Activated naive CD8-positive, alpha-beta T cell treated with anti-CD3 and anti-CD28 coated beads for 36 hours (primary cell): ENCODE data around the gene CHKB. TPM values are rescaled to one million over a fixed set of nuclear protein-coding genes. Genes with fewer than 3 reads are reported as not detected.

ENCODE experiments used
- DNase-seq: peaks from one replicate; pipeline ENCODE4 v3.0.0; 2021
- H3K27ac Mint-ChIP-seq: one replicate; pipeline ENCODE4 v1.8.0; 2022; ENCODE audit warnings: mild to moderate bottlenecking, moderate library complexity, mixed read lengths
- H3K27me3 Mint-ChIP-seq: one replicate; pipeline ENCODE4 v1.8.0; 2022; ENCODE audit warnings: mild to moderate bottlenecking, mixed read lengths
- H3K36me3 Mint-ChIP-seq: one replicate; pipeline ENCODE4 v1.8.0; 2021; ENCODE audit warnings: mild to moderate bottlenecking, mixed read lengths
- H3K4me1 Mint-ChIP-seq: one replicate; pipeline ENCODE4 v1.8.0; 2021; ENCODE audit warnings: mixed read lengths
- H3K4me3 Mint-ChIP-seq: one replicate; pipeline ENCODE4 v1.8.0; 2022; ENCODE audit warnings: mild to moderate bottlenecking, moderate library complexity, mixed read lengths
- H3K9me3 Mint-ChIP-seq: one replicate; pipeline ENCODE4 v1.8.0; 2022; ENCODE audit warnings: mixed read lengths
- total RNA-seq, 2 experiments: library from RNA; stranded (reverse); gene quantifications; one replicate each; pipeline ENCODE4 v1.2.3, GENCODE V29; 2021

The CHKB gene
- total RNA-seq, 2 experiments from 2014 or later, result 57.3 to 60.3 TPM

GRCh38 chr22:50561401-50562358, 21.0 kb downstream of the CHKB start:
- no peak for DNase-seq
- Mint-ChIP-seq H3K9me3 (no peaks in the 10 kb centered on the region), H3K36me3 (no peaks in the 10 kb centered on the region), H3K27ac (peak overlapping the region; percentile 5), H3K27me3 (peaks cover 3% of the 10 kb centered on the region), H3K4me1 (peaks cover 11% of the 10 kb centered on the region), H3K4me3 (peak overlapping the region; percentile 6)

- H3K27me3 Mint-ChIP-seq, result peaks cover 3% of the 10 kb centered on the region
- H3K4me3 Mint-ChIP-seq, result no peak overlapping the region
- no peaks in the 10 kb centered on the region for H3K9me3 Mint-ChIP-seq
- no peaks in the 10 kb centered on the region for H3K36me3 Mint-ChIP-seq
- H3K27ac Mint-ChIP-seq, result no peak overlapping the region
- peaks cover 11% of the 10 kb centered on the region for H3K4me1 Mint-ChIP-seq
- DNase-seq, result no peak
These were observed 22.6 kb downstream of the CHKB start for GRCh38 chr22:50560034-50560433.

GRCh38 chr22:50556703-50557102, 25.9 kb downstream of the CHKB start:
- Mint-ChIP-seq H3K36me3 (no peaks in the 10 kb centered on the region), H3K27me3 (no peaks in the 10 kb centered on the region), H3K4me3 (no peak overlapping the region), H3K9me3 (no peaks in the 10 kb centered on the region), H3K4me1 (peaks cover 3% of the 10 kb centered on the region), H3K27ac (no peak overlapping the region)
- no peak for DNase-seq

DNA sequence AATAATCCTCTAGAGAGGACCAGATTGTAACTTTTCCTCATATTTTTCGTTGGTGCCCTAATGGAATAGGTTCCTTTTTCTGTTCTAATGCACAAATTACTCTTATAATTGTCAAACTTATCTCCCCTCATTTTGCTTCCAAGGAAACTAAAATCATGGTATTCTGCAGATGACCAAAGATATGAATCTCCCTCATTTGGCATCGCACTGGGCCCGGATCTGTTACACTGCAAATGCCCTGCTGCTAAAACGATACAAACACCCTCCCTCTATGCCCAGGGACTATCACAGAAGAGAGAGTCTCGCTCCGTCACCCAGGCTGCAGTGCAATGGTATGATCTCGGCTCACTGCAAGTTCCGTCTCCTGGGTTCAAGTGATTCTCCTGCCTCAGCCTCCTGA, 29.3 kb downstream of the CHKB start:
- H3K4me1 Mint-ChIP-seq, result peaks cover 11% of the 10 kb centered on the region
- peaks cover 11% of the 10 kb centered on the region for H3K36me3 Mint-ChIP-seq
- DNase-seq, result no peak
- H3K27ac Mint-ChIP-seq, result no peak overlapping the region
- no peak overlapping the region for H3K4me3 Mint-ChIP-seq
- H3K9me3 Mint-ChIP-seq, result no peaks in the 10 kb centered on the region
- H3K27me3 Mint-ChIP-seq, result no peaks in the 10 kb centered on the region

DNA sequence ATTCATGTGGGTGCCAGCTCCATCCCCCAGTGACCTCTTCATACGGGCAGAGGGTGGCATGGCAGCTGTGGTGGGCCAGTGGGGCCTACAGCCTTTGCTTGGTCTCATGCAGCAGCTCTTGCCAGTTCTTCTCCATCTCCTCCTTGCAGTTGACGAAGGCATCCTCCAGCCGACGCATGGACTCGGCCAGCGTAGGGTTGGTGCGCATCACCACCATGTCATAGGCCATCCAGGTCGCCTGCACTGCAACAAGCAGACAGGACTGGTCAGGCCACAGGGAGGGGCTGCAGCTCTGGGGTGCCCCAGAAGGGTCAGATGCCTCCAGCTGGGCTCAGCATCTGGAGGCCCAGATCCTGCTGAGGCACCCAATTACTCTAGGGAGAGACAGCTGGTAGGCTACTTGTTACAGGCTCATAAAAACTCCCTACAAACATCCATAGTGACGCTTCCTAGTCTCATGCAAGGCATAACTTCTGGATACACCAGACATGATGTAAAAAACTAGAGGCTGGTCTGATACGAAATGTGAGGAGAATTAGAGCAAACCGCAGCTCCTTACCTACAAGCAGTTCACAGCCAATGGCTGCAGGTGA, 31.4 kb downstream of the CHKB start:
- H3K27me3 Mint-ChIP-seq, result no peaks in the 10 kb centered on the region
- no peak overlapping the region for H3K27ac Mint-ChIP-seq
- no peak for DNase-seq
- peaks cover 15% of the 10 kb centered on the region for H3K4me1 Mint-ChIP-seq
- H3K4me3 Mint-ChIP-seq, result no peak overlapping the region
- peaks cover 11% of the 10 kb centered on the region for H3K36me3 Mint-ChIP-seq
- H3K9me3 Mint-ChIP-seq, result no peaks in the 10 kb centered on the region

DNA sequence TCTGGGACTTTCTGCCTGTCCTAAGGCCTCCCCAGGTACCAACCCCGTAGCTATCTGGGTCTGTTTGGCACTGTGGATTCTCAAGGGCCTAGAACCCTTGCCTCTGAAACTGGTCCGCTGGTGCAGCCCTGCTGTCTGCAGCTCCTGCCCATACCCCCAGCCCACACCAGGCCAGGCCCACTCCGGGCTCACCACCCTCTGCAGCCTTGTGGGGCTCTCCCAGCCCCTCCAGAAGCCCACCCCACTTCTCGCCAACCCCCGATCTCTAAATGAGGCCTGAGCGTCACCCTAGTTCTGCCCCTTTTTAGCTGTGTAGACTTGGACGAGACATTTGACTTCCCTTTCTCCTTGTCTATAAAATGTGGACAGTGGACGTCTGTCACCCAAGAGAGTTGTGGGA, 32.3 kb downstream of the CHKB start:
- peaks cover 23% of the 10 kb centered on the region for H3K4me1 Mint-ChIP-seq
- no peaks in the 10 kb centered on the region for H3K9me3 Mint-ChIP-seq
- H3K27me3 Mint-ChIP-seq, result no peaks in the 10 kb centered on the region
- peak overlapping the region; percentile 68 for H3K27ac Mint-ChIP-seq
- DNase-seq, result no peak
- peak overlapping the region; percentile 82 for H3K4me3 Mint-ChIP-seq
- peaks cover 11% of the 10 kb centered on the region for H3K36me3 Mint-ChIP-seq

DNA sequence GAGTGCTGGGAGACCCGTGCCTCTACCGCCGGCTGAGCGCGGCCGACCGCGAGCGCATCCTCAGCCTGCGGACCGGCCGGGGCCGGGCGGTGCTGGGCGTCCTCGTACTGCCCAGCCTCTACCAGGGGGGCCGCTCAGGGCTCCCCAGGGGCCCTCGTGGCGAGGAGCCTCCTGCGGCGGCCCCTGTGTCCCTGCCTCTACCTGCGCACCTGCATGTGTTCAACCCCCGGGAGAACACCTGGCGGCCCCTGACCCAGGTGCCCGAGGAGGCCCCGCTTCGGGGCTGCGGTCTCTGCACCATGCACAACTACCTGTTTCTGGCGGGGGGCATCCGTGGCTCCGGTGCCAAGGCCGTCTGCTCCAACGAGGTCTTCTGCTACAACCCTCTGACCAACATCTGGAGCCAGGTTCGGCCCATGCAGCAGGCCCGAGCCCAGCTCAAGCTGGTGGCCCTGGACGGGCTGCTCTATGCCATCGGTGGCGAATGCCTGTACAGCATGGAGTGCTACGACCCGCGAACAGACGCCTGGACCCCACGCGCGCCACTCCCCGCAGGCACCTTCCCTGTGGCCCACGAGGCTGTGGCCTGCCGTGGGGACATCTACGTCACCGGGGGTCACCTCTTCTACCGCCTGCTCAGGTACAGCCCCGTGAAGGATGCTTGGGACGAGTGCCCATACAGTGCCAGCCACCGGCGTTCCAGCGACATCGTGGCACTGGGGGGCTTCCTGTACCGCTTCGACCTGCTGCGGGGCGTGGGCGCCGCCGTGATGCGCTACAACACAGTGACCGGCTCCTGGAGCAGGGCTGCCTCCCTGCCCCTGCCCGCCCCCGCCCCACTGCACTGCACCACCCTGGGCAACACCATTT, 33.5 kb downstream of the CHKB start:
- Mint-ChIP-seq H3K36me3 (peaks cover 11% of the 10 kb centered on the region), H3K9me3 (no peaks in the 10 kb centered on the region), H3K4me3 (peak overlapping the region; percentile 82), H3K4me1 (peaks cover 35% of the 10 kb centered on the region), H3K27ac (peak overlapping the region; percentile 89), H3K27me3 (no peaks in the 10 kb centered on the region)
- DNase-seq, result no peak

GRCh38 chr22:50548040-50548920, 34.4 kb downstream of the CHKB start:
- DNase-seq, result peak; percentile 69
- no peaks in the 10 kb centered on the region for H3K9me3 Mint-ChIP-seq

DNA sequence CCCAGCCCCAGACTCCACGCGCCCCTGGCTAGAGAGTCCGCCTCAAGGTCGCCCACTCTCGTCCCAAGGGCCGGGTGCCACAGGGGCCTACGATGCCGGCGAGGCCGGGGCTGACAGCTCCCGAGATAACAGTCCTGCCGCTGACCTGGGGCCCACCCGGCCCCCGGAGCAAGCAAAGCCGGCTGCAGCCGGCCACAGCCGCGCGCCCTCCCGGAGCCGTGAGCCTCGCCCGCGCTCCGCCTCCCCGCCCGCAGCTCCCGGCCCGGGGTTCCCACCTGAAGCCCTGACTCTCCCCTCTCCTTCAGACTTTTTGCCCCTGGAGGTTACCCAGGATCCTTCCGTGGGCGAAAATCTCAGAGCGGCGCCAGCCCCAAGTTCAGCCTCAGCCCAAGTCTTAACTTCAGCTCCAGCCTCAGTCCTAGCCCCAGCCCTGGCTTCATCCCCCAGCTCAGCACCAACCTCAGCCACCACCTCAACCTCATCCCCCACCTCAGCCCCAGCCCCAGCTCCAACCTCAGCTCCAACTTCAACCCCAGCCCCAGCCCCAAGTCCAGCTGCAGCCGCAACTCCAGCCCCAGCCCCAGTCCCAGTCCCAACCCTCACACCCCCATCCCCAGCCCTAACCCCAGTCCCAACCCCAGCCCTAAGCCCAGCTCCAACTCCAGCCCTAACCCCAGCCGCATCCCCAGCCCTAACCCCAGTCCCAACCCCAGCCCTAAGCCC, 35.2 kb downstream of the CHKB start:
- Mint-ChIP-seq H3K4me3 (peak overlapping the region; percentile 81), H3K36me3 (peaks cover 14% of the 10 kb centered on the region), H3K27me3 (no peaks in the 10 kb centered on the region), H3K27ac (peak overlapping the region; percentile 86), H3K9me3 (peaks cover 2% of the 10 kb centered on the region), H3K4me1 (peaks cover 41% of the 10 kb centered on the region)
- DNase-seq, result no peak

More at GRCh38 chr22:50548040-50548920, 34.4 kb downstream of the CHKB start:
- peak overlapping the region; percentile 81 for H3K4me3 Mint-ChIP-seq
- peaks cover 11% of the 10 kb centered on the region for H3K36me3 Mint-ChIP-seq
- no peaks in the 10 kb centered on the region for H3K27me3 Mint-ChIP-seq
- H3K4me1 Mint-ChIP-seq, result peaks cover 38% of the 10 kb centered on the region
- H3K27ac Mint-ChIP-seq, result peak overlapping the region; percentile 84

DNA sequence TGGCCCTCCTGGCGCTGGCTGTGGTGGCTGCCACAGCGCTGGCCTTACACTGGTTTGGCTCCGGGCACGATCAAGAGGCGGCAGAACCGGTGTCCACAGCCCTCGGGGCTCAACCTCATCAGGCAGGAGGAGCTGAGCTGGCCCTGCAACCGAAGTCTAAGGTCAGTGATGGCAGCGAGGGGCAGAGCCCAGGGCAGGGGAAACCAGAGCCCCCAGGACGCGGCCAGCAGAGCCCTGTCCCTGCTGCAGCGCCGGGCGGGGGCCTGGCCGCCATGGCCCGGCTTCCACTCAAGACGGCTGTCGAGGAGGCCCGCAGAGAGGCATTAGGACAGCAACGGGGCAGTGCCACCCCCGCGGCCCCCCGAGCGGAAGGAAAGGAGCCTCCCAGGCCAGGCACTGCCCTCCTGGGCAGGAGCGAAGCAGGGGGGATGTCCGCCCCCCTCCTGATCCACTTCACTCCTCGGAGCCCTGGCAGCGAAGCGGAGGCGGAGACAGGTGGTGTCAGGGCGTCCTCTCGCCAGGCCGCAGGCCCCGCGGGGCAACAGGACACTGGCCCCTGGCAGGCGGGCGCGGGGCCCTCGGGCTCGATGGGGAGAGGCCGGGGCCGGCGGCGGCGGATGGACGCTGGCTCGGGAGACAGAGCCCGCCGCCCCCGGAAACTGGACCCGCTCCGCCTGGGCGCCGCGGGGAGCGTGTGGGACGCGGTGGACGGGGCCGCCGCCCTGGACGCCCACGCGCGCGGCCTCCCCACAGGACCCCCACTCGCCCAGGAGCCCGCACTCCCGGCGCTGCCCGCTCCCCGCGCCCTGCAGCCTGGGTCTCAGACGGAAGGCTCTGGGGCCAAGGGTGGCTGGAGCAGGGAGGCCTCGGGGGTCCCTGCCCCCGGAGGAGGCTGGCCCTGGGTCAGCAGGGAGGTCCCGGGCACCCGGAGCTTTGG, 36.1 kb downstream of the CHKB start:
- Mint-ChIP-seq H3K27ac (peak overlapping the region; percentile 89), H3K36me3 (peaks cover 21% of the 10 kb centered on the region), H3K27me3 (no peaks in the 10 kb centered on the region), H3K4me1 (peaks cover 49% of the 10 kb centered on the region), H3K9me3 (peaks cover 4% of the 10 kb centered on the region), H3K4me3 (peak overlapping the region; percentile 53)
- no peak for DNase-seq

- Mint-ChIP-seq H3K4me1 (peaks cover 56% of the 10 kb centered on the region), H3K4me3 (peak within 1 kb of the TSS; percentile 62), H3K36me3 (peaks cover 26% of the 10 kb centered on the region)
These were observed 36.9 kb downstream of the CHKB start, which contains the start of gene KLHDC7B for GRCh38 chr22:50545522-50546325. Gene KLHDC7B (plus strand): TSS chr22:50545899. CDS start chr22:50546244, 345 bp downstream.

GRCh38 chr22:50544746-50545253, 37.8 kb downstream of the CHKB start:
- Mint-ChIP-seq H3K9me3 (peaks cover 4% of the 10 kb centered on the region), H3K4me1 (peaks cover 54% of the 10 kb centered on the region), H3K4me3 (peak overlapping the region; percentile 48), H3K36me3 (peaks cover 22% of the 10 kb centered on the region), H3K27ac (peak overlapping the region; percentile 89), H3K27me3 (no peaks in the 10 kb centered on the region)
- DNase-seq, result peak; percentile 33

More at GRCh38 chr22:50545522-50546325, 36.9 kb downstream of the CHKB start, which contains the start of gene KLHDC7B:
- Mint-ChIP-seq H3K27ac (peak within 1 kb of the TSS; percentile 89), H3K27me3 (no peaks in the 10 kb centered on the region), H3K9me3 (peaks cover 4% of the 10 kb centered on the region)
- DNase-seq, result peak; percentile 53
